Globus pallidus (tissue), 1 donor: ENCODE results near the gene FAM120C.
A peak's percentile ranks its signal among the peaks of the same experiment; 100 is the strongest.

ENCODE experiments used
- DNase-seq: peaks from one replicate; pipeline ENCODE4 v3.0.0-alpha.2; 2015; ENCODE audit warnings: low spot score

FAM120C gene

GRCh38 chrX:54043056-54043455 is 140.0 kb downstream of the FAM120C start:
- no peak for DNase-seq

GRCh38 chrX:54042609-54043021 is 140.4 kb downstream of the FAM120C start:
- DNase-seq, result peak; percentile 26

GRCh38 chrX:54030329-54030728 is 152.7 kb downstream of the FAM120C start:
- no peak for DNase-seq

GRCh38 chrX:54029529-54030143 is 153.4 kb downstream of the FAM120C start:
- no peak for DNase-seq

- no peak for DNase-seq
Measured at GRCh38 chrX:54024350-54024749, 158.7 kb downstream of the FAM120C start.
